HepG2 (cell line): ENCODE data around the gene ONECUT1. TPM values are rescaled to one million over a fixed set of nuclear protein-coding genes. Genes with fewer than 3 reads are reported as not detected.
A peak's percentile ranks its signal among the peaks of the same experiment; 100 is the strongest.

Source experiments
- ATAC-seq: fragments of 200-7000 bp; cut with Tn5 transposase; 3 replicates; pipeline ENCODE4 v1.9.1; 2020; ENCODE audit warnings: mild to moderate bottlenecking, moderate library complexity
- BruUV-seq: library from RNA; stranded (reverse); fragments of 400-500 nt; replicated peaks from 2 replicates; lab custom pipeline; 2021; lab: Mats Ljungman, UMichigan
- CTCF ChIA-PET: fragments of 300-600 bp; formaldehyde crosslinking; extraction: SDS; loops from one replicate; lab custom pipeline; 2021; ENCODE audit warnings: low total read pairs, inconsistent platforms, low intra/inter-chr PET ratio; lab: Yijun Ruan, JAX
- POLR2A ChIA-PET: fragments of 350-600 bp; sonication (Branson Sonifier 250); formaldehyde crosslinking; loops from one replicate; lab custom pipeline; 2020; ENCODE audit warnings: antibody characterized with exemption, inconsistent platforms; lab: Yijun Ruan, JAX
- DNase-seq: peaks from one replicate; pipeline ENCODE4 v3.0.0-alpha.2; 2015; ENCODE audit warnings: low spot score
- FAIRE-seq: peaks from 3 replicates; lab custom pipeline; 2011; peaks lifted over from hg19 to GRCh38; lab: Jason Lieb, UNC
- H2AFZ ChIP-seq: one replicate; pipeline ENCODE4 v1.6.1; 2011; ENCODE audit warnings: low read length, inconsistent platforms
- H3K27ac ChIP-seq: fragments of 300-600 bp; 3 replicates; pipeline ENCODE4 v1.8.0; 2011; ENCODE audit warnings: mixed run types, mild to moderate bottlenecking, mixed read lengths, low read length, inconsistent platforms; ENCODE audit not compliant: insufficient read depth; ENCODE audit errors: extremely low read length
- H3K27me3 ChIP-seq, 2 experiments: fragments of 200-600 bp in 1 of 2; 2 replicates in 1 of 2; 3 replicates in 1 of 2; pipeline versions ENCODE4 v1.6.0 to v1.8.0; 2011; ENCODE audit warnings: low read length in 2 of 2, mild to moderate bottlenecking in 2 of 2, moderate library complexity in 2 of 2, inconsistent platforms in 1 of 2; ENCODE audit not compliant: insufficient read depth in 2 of 2, control insufficient read depth in 1 of 2
- H3K36me3 ChIP-seq, 2 experiments: fragments of 200-600 bp in 1 of 2; replicated peaks in 1 of 2; 2 replicates in 1 of 2; 3 replicates in 1 of 2; pipeline versions ENCODE4 v1.5.1 to v1.8.0; 2011; ENCODE audit warnings: low read length in 2 of 2, inconsistent platforms in 1 of 2; ENCODE audit not compliant: insufficient read depth in 2 of 2, control insufficient read depth in 1 of 2
- H3K4me1 ChIP-seq: 2 replicates; pipeline ENCODE4 v1.5.1; 2012; ENCODE audit warnings: low read length, inconsistent platforms; ENCODE audit not compliant: insufficient read depth
- H3K4me2 ChIP-seq: 2 replicates; pipeline ENCODE4 v1.6.0; 2011; ENCODE audit warnings: low read depth, low read length, inconsistent platforms
- H3K4me3 ChIP-seq, 3 experiments: fragments of 200-600 bp in 1 of 3; sonication (generic), shearing (Covaris generic) in 1 of 3; replicated peaks in 1 of 3; 2 replicates each; pipeline ENCODE4 v1.5.1; 2011 to 2016; ENCODE audit warnings: low read length in 3 of 3, inconsistent platforms in 2 of 3, low read depth in 2 of 3, mild to moderate bottlenecking in 2 of 3, control low read depth in 1 of 3, mixed read lengths in 1 of 3; ENCODE audit not compliant: insufficient read depth in 1 of 3
- H3K79me2 ChIP-seq: one replicate; pipeline ENCODE4 v1.6.1; 2011; ENCODE audit warnings: low read length, inconsistent platforms; ENCODE audit not compliant: insufficient read depth
- H3K9ac ChIP-seq: 2 replicates; pipeline ENCODE4 v1.6.0; 2011; ENCODE audit warnings: mild to moderate bottlenecking, low read depth, low read length, inconsistent platforms; ENCODE audit not compliant: insufficient read depth
- H3K9me3 ChIP-seq: 2 replicates; pipeline ENCODE4 v1.5.1; 2012; ENCODE audit warnings: mild to moderate bottlenecking, low read length
- H4K20me1 ChIP-seq: 2 replicates; pipeline ENCODE4 v1.6.0; 2011; ENCODE audit warnings: inconsistent platforms, mild to moderate bottlenecking, low read length, moderate library complexity; ENCODE audit not compliant: insufficient read depth
- KLF15 ChIP-seq: sonication (generic); formaldehyde crosslinking; IDR thresholded peaks from 2 replicates; pipeline ENCODE4 v1.8.1; 2023; ENCODE audit warnings: borderline replicate concordance, mild to moderate bottlenecking, inconsistent platforms, missing genetic modification reagents, mixed read lengths
- SIX1 ChIP-seq: sonication (generic); formaldehyde crosslinking; IDR thresholded peaks from 2 replicates; pipeline ENCODE4 v1.4.0; 2020; ENCODE audit warnings: missing genetic modification reagents, borderline replicate concordance
- ZNF274 ChIP-seq: sonication (generic); formaldehyde crosslinking; IDR thresholded peaks from 2 replicates; pipeline ENCODE4 v1.5.1; 2020; ENCODE audit warnings: mild to moderate bottlenecking, missing genetic modification reagents
- ZNF891 ChIP-seq: sonication (generic); formaldehyde crosslinking; IDR thresholded peaks from 2 replicates; pipeline ENCODE4 v1.5.0; 2020; ENCODE audit warnings: mild to moderate bottlenecking, missing genetic modification reagents
- WGBS: methylation state at CpG from one replicate; pipeline ENCODE4 v1.1.6; 2017; ENCODE audit warnings: low lambda C conversion rate; 5-methylcytosine and 5-hydroxymethylcytosine counted together
- in situ Hi-C: cut with HindIII; loops from 2 replicates; pipeline ENCODE4 v1.10.0; 2017; ENCODE audit warnings: low pct_unique_long_range_greater_than_20kb; ENCODE audit not compliant: extremely low pct_ligation_motif_present
- intact Hi-C: fragments of 100-400 bp; cut with micrococcal nuclease; formaldehyde crosslinking; loops from one replicate; pipeline ENCODE4 v1.10.0; 2022; ENCODE audit not compliant: unreplicated experiment
- polyA plus RNA-seq, 8 experiments: library from polyadenylated mRNA; depleted of rRNA in 3 of 8; stranded (reverse) in 7 of 8; unstranded in 1 of 8; fragments of >200 nt; fragmentation: Illumina TruSeq in 4 of 8; extraction: Trizol in 4 of 8; gene quantifications; 2 replicates each; pipeline versions ENCODE4 v1.2.1 to v1.2.3, GENCODE V29; 2011 to 2016; ENCODE audit warnings: low read depth in 4 of 8, missing spikeins in 1 of 8, mixed read lengths in 1 of 8; ENCODE audit not compliant: insufficient read depth in 1 of 8
- total RNA-seq, 5 experiments: library from RNA; depleted of rRNA; stranded (reverse); fragments of >200 nt; fragmentation: Illumina TruSeq; extraction: Trizol; gene quantifications; 2 replicates each; pipeline ENCODE4 v1.2.3, GENCODE V29; 2016; ENCODE audit warnings: low read depth in 1 of 5
- TF ChIP-seq, protein P1 (sequence below): sonication (generic); formaldehyde crosslinking; IDR thresholded peaks from 2 replicates; pipeline ENCODE4 v1.4.0; 2020; ENCODE audit warnings: missing genetic modification reagents
- TF ChIP-seq, protein P2 (sequence below): sonication (generic); formaldehyde crosslinking; IDR thresholded peaks from 2 replicates; pipeline ENCODE4 v1.5.0; 2020; ENCODE audit warnings: missing genetic modification reagents, mild to moderate bottlenecking, borderline replicate concordance
- TF ChIP-seq, protein P3 (sequence below): sonication (generic); formaldehyde crosslinking; IDR thresholded peaks from 2 replicates; pipeline ENCODE4 v1.4.0; 2020; ENCODE audit warnings: missing genetic modification reagents

The ONECUT1 gene
- total and polyA plus RNA-seq, 2 of the 13 experiments (the other 11 are each of a cell fraction or from before 2014, with no cell fraction given): 3.5 to 9.1 TPM

DNA sequence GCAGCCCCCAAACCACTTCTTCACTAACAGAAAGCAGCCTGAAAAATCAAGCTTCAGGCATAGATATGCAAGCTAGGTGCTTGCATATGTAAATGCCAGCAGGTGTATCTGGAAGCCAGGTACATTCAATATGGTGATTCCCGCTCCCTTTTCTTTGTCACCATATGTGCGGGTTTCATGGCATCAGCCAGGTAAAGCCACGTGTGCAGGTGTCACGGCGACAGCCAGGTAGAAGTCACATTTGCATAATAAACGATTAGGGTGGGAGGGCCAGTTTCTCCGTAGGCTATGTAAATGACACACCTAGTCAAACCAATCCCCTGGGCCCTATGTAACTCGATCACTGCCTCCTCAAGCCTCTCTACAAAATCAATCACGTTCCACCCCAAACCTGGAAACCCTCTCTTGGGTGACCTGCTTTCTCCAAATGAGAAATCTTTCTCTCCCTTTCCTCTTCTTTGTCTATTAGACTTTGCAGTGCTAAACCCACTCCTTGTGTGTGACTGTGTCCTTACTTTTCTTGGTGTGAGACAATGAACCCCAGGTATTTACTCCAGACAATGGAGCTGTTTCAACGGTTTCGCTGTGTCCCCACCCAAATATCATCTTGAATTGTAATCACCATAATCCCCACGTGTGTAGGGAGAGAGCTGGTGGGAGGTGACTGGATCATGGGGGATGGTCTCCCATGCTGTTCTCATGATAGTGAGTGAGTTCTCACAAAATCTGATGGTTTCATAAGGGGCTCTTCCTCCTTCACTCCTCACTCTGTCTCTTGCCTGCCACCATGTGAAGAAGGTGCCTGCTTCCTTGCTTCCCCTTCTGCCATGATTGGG, 44.6 kb downstream of the ONECUT1 start (continued):
- TF ChIP-seq, protein P1, sequence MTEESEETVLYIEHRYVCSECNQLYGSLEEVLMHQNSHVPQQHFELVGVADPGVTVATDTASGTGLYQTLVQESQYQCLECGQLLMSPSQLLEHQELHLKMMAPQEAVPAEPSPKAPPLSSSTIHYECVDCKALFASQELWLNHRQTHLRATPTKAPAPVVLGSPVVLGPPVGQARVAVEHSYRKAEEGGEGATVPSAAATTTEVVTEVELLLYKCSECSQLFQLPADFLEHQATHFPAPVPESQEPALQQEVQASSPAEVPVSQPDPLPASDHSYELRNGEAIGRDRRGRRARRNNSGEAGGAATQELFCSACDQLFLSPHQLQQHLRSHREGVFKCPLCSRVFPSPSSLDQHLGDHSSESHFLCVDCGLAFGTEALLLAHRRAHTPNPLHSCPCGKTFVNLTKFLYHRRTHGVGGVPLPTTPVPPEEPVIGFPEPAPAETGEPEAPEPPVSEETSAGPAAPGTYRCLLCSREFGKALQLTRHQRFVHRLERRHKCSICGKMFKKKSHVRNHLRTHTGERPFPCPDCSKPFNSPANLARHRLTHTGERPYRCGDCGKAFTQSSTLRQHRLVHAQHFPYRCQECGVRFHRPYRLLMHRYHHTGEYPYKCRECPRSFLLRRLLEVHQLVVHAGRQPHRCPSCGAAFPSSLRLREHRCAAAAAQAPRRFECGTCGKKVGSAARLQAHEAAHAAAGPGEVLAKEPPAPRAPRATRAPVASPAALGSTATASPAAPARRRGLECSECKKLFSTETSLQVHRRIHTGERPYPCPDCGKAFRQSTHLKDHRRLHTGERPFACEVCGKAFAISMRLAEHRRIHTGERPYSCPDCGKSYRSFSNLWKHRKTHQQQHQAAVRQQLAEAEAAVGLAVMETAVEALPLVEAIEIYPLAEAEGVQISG: no peak
- TF ChIP-seq ZNF274 (CRISPR knock-in tag) (no peak), ZNF891 (no peak)

DNA sequence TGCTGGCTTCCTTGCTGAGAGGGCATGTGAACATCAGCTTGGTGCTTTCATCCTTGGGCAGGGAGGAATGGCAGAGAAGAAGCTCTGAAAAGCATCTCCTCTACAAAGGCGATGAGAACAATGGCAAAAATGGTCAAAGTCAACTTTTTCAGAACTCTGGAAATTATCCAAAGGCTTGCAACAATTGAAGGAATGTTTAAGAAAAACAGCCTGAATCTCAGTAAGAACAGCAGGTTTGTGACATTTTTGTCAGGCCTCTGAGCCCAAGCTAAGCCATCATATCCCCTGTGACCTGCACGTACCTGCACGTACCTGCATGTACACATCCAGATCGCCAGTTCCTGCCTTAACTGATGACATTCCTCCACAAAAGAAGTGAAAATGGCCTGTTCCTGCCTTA, 51.8 kb downstream of the ONECUT1 start:
- Histone ChIP-seq H3K36me3 (no peaks in the 10 kb centered on the region), H3K79me2 (no peaks in the 10 kb centered on the region), H3K4me1 (peaks cover 24% of the 10 kb centered on the region), H3K9ac (no peak overlapping the region), H2AFZ (peak overlapping the region; percentile 33), H3K27me3 (no peaks in the 10 kb centered on the region), H3K27ac (no peak overlapping the region), H4K20me1 (no peaks in the 10 kb centered on the region), H3K4me2 (peak overlapping the region; percentile 31; the same call in 1 of the 2 replicates), H3K9me3 (no peaks in the 10 kb centered on the region), H3K4me3 (no peak overlapping the region)
- ChIA-PET POLR2A (interaction anchor here (0.6 kb wide), 1 partner anchor 403 kb away, joined by 3 read pairs; no protein-coding TSS in a partner anchor), CTCF (no interaction called here)
- in situ Hi-C loops (no loop called here), intact Hi-C loops (loop anchor here (5.0 to 10.0 kb wide), 4 partner anchors 171 to 554 kb away; partner anchors contain the start of genes ARPP19 and MYO5A)
- no TSS peak for BruUV-seq
- TF ChIP-seq SIX1 (CRISPR knock-in tag) (no peak), KLF15 (CRISPR knock-in tag) (no peak)
- TF ChIP-seq, protein P2, sequence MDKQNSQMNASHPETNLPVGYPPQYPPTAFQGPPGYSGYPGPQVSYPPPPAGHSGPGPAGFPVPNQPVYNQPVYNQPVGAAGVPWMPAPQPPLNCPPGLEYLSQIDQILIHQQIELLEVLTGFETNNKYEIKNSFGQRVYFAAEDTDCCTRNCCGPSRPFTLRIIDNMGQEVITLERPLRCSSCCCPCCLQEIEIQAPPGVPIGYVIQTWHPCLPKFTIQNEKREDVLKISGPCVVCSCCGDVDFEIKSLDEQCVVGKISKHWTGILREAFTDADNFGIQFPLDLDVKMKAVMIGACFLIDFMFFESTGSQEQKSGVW (CRISPR knock-in tag): no peak
- TF ChIP-seq, protein P3, sequence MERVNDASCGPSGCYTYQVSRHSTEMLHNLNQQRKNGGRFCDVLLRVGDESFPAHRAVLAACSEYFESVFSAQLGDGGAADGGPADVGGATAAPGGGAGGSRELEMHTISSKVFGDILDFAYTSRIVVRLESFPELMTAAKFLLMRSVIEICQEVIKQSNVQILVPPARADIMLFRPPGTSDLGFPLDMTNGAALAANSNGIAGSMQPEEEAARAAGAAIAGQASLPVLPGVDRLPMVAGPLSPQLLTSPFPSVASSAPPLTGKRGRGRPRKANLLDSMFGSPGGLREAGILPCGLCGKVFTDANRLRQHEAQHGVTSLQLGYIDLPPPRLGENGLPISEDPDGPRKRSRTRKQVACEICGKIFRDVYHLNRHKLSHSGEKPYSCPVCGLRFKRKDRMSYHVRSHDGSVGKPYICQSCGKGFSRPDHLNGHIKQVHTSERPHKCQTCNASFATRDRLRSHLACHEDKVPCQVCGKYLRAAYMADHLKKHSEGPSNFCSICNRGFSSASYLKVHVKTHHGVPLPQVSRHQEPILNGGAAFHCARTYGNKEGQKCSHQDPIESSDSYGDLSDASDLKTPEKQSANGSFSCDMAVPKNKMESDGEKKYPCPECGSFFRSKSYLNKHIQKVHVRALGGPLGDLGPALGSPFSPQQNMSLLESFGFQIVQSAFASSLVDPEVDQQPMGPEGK (CRISPR knock-in tag): no peak
- ATAC-seq (no peak), DNase-seq (no peak), FAIRE-seq (no peak)
- WGBS: 4% methylated on average over 2 of the region's 4 CpGs
